ENCODE data around the gene CTCF. TPM values are rescaled to one million over a fixed set of nuclear protein-coding genes. Genes with fewer than 3 reads are reported as not detected.
"Not testable (repeated sequence)": the region's sequence is repeated elsewhere in the genome, so short reads cannot be mapped to it uniquely, and the experiment has no call there.

CTCF gene
- total RNA-seq, 4 donors from 2014 or later = 26.1 to 39.6 (median 31.8) TPM

DNA sequence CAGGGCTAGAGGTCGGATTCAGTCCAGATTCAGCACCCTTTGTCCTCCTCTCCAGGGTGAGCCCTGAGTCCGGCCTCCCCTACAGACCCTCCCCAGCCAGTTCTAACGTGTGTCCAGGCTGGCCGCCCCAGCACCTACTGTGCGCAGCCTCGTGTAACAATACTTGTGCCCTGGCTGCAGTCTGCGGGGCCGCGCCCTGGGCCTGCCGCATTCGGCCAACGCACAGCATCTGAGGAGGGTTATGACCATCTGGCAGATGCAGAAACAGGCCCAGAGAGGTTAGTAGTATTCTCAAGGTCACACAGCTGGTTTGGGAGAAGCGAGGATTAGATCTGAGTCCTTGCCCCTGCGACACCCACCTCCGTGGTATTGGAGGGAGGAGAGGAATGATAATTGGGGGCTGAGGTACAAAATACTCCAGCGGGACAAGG, 32.7 kb upstream of the CTCF start:
- Histone ChIP-seq H3K4me3 (peak overlapping the region; percentile 78 to 100 (median 88)), H3K9me3 (no peaks in the 10 kb centered on the region), H3K4me1 (peaks cover 0 to 49% (median 21%) of the 10 kb centered on the region in 4 donors), H3K27ac (peak overlapping the region; percentile 91 to 94 (median 92)), H3K27me3 (no peaks in the 10 kb centered on the region), H3K36me3 (no peaks in the 10 kb centered on the region)
- no peak for DNase-seq (ENCODE audit: low spot score in 2 of 2)
- TF ChIP-seq, protein P1, sequence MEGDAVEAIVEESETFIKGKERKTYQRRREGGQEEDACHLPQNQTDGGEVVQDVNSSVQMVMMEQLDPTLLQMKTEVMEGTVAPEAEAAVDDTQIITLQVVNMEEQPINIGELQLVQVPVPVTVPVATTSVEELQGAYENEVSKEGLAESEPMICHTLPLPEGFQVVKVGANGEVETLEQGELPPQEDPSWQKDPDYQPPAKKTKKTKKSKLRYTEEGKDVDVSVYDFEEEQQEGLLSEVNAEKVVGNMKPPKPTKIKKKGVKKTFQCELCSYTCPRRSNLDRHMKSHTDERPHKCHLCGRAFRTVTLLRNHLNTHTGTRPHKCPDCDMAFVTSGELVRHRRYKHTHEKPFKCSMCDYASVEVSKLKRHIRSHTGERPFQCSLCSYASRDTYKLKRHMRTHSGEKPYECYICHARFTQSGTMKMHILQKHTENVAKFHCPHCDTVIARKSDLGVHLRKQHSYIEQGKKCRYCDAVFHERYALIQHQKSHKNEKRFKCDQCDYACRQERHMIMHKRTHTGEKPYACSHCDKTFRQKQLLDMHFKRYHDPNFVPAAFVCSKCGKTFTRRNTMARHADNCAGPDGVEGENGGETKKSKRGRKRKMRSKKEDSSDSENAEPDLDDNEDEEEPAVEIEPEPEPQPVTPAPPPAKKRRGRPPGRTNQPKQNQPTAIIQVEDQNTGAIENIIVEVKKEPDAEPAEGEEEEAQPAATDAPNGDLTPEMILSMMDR (IDR thresholded peaks at IDR 0.05) = no peak
- TF ChIP-seq POLR2A (IDR thresholded peaks at IDR 0.05) (no peak), EP300 (IDR thresholded peaks at IDR 0.05) (no peak)
- WGBS, 2 donors = 2 to 7% methylated on average over 10 to 15 of the region's 16 CpGs

DNA sequence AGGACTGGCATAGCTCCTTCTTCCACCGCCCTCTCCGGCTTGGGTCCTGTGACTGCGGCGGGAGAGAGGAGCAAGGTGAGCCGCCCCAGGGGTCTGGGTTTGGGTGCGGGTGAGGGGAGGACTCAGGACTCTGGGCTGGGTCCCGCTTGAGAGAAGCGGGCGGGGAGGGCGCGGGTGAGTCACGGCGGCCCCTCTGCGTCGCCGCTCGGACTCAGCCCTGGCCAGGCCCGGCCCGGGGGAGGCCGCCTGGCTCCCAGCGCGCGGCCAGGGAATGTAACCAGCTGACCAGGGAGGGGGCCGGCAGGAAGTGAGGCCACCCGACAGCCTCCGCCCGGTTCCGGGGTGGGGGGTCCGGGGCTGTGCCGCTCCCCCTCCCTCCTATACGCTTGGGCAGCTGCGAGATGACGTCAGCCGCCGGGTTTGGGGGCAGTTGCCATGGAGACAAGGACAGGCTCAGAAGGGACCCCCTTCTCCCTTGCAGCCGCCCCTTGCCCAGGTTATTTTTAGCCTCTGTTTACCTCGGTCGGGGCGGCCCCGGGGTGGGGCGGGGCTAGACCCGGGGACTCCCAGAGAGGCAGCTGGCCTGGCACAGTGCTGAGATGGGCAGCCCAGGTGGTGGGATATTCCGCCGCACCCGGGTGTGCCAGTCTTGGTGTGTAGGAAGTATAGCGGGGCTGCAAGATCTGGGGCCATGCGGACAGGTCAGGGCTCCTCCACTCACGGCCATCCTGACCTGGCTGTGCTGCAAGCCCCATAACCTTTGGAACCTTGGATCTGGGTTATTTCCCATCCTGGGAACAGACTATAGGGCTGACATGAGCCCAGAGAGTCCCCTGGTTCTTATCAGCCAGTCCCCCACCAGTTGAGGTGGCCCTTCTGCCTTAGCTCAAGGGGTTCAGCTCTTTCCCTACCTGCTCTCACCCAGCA, 32.0 kb upstream of the CTCF start:
- peak overlapping the region; percentile 78 to 100 (median 88) for H3K4me3 ChIP-seq
- WGBS, 2 donors = 3 to 4% methylated on average over 19 to 31 of the region's 48 CpGs
- peak overlapping the region; percentile 91 to 94 (median 92) for H3K27ac ChIP-seq
- TF ChIP-seq, protein P1 (IDR thresholded peaks at IDR 0.05) = no peak
- peak in 1 of 2 donors; percentile 87 for TF ChIP-seq EP300 (IDR thresholded peaks at IDR 0.05)
- peak; percentile 73 to 81 for TF ChIP-seq POLR2A (IDR thresholded peaks at IDR 0.05)
- H3K36me3 ChIP-seq = no peaks in the 10 kb centered on the region
- peak; percentile 44 to 58 for DNase-seq (ENCODE audit: low spot score in 2 of 2)
- peaks cover 0 to 55% (median 21%) of the 10 kb centered on the region in 4 donors for H3K4me1 ChIP-seq
- no peaks in the 10 kb centered on the region for H3K27me3 ChIP-seq
- no peaks in the 10 kb centered on the region for H3K9me3 ChIP-seq

DNA sequence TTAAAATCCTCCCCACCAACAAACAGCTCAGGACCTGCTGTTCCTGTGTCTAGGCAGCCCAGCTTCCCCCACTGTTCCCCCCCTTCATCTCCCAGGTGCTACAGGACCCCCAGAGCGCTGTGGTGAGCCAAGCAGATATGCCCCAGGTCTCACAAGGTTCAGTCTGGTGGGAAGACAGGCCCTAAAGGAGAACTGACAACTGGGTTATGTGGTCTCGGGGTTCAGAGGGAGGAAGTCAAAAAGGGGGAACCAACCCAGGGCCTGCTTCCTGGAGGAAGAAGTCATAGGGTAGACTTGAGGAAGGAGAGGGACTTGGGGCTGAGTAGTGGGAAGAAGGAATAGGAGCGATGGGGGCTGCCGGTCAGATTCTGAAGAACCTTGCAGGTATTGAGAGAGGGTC, 31.1 kb upstream of the CTCF start:
- TF ChIP-seq POLR2A (IDR thresholded peaks at IDR 0.05) (no peak), EP300 (IDR thresholded peaks at IDR 0.05) (no peak)
- TF ChIP-seq, protein P1 (IDR thresholded peaks at IDR 0.05) = no peak
- no peaks in the 10 kb centered on the region for H3K36me3 ChIP-seq
- H3K4me1 ChIP-seq = peaks cover 0 to 62% (median 21%) of the 10 kb centered on the region in 4 donors
- peak overlapping the region in 1 of 4 donors; percentile 85 for H3K4me3 ChIP-seq
- peak overlapping the region in 3 of 4 donors; percentile 91 to 94 (median 94) for H3K27ac ChIP-seq
- H3K9me3 ChIP-seq = no peaks in the 10 kb centered on the region
- no peak for DNase-seq (ENCODE audit: low spot score in 2 of 2)
- WGBS, 2 donors = 69 to 84% methylated on average over 4 of the region's 4 CpGs
- no peaks in the 10 kb centered on the region for H3K27me3 ChIP-seq

DNA sequence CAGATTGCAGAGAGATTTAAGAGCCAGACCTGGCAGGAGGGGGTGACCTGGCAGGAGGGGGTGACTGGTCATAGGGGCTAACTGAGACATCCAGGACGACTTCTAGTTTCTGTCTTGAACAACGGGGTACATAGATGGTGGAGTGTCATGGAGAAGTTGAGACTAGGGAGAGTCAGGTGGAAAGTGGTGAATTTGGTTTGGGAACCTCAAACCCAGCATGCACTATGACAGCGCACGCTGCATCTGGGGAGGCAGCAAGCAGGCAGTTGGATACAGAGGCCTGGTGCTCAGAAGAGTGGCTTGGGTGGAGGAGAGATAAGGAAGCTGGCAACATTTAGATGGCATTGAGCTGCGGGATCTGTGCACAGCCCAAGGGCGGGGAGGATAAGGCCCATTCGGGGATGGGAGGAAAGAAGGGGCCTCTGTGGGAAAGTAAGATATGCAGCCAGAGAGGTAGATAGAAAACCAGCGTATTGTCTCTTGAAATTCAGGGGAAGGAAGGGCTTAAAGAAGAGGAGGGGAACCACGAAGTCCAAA, 29.2 kb upstream of the CTCF start:
- no peak overlapping the region for H3K4me3 ChIP-seq
- DNase-seq (ENCODE audit: low spot score in 2 of 2) = no peak
- H3K9me3 ChIP-seq = no peaks in the 10 kb centered on the region
- TF ChIP-seq POLR2A (IDR thresholded peaks at IDR 0.05) (no peak), EP300 (IDR thresholded peaks at IDR 0.05) (no peak)
- TF ChIP-seq, protein P1 (IDR thresholded peaks at IDR 0.05) = no peak
- H3K4me1 ChIP-seq = peaks cover 0 to 77% (median 29%) of the 10 kb centered on the region in 4 donors
- WGBS, 2 donors = 70 to 74% methylated on average over 9 of the region's 9 CpGs
- peak overlapping the region in 2 of 4 donors; percentile 2 to 11 for H3K27ac ChIP-seq
- H3K27me3 ChIP-seq = no peaks in the 10 kb centered on the region
- no peaks in the 10 kb centered on the region for H3K36me3 ChIP-seq

DNA sequence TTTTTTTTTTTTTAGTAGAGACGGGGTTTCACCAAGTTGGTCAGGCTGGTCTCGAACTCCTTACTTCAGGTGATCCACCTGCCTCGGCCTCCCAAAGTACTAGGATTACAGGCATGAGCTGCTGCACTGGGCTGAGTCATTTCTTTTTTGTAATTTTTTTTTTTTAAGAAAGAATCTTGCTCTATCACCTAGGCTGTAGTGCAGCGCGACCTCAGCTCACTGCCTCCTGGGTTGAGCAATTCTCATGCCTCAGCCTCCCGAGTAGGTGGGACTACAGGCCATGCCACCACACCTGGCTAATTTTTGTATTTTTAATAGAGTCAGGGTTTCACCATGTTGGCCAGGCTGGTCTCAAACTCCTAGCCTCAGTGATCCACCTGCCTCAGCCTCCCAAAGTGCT, 28.3 kb upstream of the CTCF start:
- not testable (repeated sequence) for H3K4me3 ChIP-seq
- peaks cover 0 to 82% (median 33%) of the 10 kb centered on the region in 4 donors for H3K4me1 ChIP-seq
- WGBS, 2 donors = 89 to 91% methylated on average over 6 of the region's 6 CpGs

More for the DNA sequence above, 28.3 kb upstream of the CTCF start:
- H3K36me3 ChIP-seq; DNase-seq (ENCODE audit: low spot score in 2 of 2); H3K27ac ChIP-seq; H3K27me3 ChIP-seq; H3K9me3 ChIP-seq: not testable (repeated sequence)

All from tibial nerve (tissue), 4 donors.